NCI-H1436 treated with DMSO at 0.1 percent for 48 hours (cell line): ENCODE data around the gene SMIM13.
A peak's percentile ranks its signal among the peaks of the same experiment; 100 is the strongest.
"Not testable (repeated sequence)": the region's sequence is repeated elsewhere in the genome, so short reads cannot be mapped to it uniquely, and the experiment has no call there.

Experiments used
- DNase-seq: peaks from one replicate; lab custom pipeline; 2025; lab: John Stamatoyannopoulos, UW

The SMIM13 gene

GRCh38 chr6:11083956-11084355 lies 9.7 kb upstream of the SMIM13 start:
- DNase-seq, result no peak

- DNase-seq, result no peak
Observed at GRCh38 chr6:11085758-11086435, 7.7 kb upstream of the SMIM13 start.

- not testable (repeated sequence) for DNase-seq
Observed at GRCh38 chr6:11087141-11087812, 6.4 kb upstream of the SMIM13 start.

DNA sequence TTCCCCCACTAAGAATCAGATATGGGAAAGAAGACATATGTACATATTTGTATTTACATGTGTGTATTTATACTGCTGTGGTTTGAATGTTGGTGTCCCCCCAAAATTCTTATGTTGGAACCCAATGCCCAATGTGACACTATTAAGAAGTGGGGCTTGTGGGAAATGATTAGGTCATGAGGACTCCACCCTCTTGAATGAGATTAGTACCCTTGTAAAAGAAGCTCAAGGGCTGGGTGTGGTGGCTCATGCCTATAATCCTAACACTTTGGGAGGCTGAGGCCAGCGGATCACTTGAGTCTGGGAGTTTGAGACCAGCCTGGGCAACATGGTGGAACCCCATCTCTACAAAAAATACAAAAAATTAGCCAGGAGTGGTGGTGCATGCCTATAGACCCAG lies 3.9 kb upstream of the SMIM13 start:
- DNase-seq, result no peak

DNA sequence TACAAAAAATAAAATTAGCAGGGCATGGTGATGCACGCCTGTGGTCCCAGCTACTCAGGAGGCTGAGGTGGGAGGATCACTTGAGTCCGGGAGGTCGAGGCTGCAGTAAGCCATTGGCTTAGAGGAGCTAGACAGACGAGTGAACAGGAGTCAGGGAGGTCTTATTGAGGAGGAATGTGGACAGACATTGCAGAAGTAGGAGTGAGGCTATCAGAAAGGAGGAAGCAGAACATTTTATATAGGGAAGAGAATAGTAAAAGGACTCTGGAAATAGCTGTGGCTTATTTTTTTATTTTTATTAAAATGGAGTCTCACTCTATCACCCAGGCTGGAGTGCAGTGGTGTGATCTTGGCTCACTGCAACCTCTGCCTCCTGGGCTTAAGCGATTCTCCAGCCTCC lies 2.5 kb upstream of the SMIM13 start:
- not testable (repeated sequence) for DNase-seq

DNA sequence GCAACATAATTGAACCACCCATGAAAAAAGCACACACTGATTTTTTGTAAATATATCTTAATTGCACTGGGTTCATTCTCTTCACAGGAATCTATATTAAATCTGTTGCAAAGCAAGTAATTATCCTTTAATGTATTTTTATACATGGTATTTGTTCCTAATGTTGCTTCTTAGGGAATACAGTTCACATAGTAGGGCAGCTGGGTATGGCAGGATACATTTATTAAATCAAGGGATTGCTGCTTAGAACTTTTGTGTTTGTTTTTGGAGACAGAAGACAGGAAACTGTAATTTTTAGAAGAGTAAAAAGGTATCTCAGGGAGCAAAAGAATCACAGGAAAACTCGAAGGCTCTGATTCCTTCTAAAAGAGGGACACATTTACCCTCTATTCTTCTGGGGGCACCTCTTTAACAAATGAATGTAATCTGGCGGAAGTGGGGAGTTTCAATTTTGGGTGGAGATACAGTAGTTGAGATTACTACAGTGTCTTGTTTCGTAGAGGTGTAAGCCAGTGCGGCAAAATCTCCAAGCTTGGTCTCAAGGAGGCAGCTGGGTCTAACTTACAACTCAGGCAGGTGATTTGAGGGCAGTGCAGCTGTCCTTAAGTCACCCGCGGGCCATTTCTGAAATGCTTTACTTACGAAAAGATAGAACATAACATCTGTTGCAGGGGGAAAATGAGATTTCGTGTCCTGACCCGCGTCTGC lies 812 bp upstream of the SMIM13 start:
- DNase-seq, result no peak

DNA sequence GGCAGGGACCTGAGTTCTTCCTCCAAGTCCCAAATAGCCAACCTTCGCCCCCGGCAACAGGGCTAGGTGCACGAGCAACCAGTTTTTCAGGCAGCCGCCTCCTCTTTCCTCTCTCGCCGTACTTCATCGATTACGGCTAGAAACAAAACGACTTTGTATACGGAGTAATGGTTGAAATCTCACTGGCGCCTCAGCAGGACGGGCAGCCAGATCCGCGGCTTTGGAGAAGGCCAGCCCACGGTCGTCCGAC lies 333 bp upstream of the SMIM13 start:
- no peak for DNase-seq

GRCh38 chr6:11094411-11094851 lies 797 bp downstream of the SMIM13 start:
- DNase-seq, result no peak

GRCh38 chr6:11094941-11095340 lies 1.3 kb downstream of the SMIM13 start:
- no peak for DNase-seq

DNA sequence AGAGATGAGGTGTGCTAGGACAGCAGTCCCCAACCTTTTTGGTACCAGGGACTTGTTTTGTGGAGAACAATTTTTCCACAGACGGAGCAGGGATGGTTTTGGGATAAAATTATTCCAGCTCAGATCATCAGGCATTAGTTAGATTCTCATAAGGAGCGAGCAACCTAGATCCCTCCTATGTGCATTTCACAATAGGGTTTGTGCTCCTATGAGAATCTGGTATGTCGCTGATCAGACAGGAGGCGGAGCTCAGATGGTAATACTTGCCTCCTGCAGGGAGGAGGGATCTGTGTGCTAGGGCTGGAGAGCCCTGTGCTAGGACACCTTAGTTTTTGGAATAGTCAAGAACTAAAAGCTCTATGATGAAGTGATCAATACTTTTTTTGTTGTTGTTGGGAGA lies 2.5 kb downstream of the SMIM13 start:
- DNase-seq, result no peak

DNA sequence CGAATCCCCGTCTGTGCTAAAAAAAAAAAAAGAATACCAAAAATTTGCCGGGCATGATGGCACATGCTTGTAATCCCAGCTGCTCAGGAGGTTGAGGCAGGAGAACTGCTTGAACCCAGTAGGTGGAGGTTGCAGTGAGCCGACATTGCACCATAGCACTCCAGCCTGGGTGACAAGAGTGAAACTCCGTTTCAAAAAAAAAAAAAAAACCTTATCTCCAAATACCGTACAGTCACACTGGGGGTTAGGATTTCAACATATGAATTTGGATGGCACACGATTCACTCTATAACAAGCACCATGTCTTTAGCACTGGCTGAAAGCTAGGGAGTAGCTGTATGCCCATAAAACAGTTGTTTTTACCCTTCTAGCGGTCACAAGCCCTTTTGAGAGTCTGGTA lies 3.8 kb downstream of the SMIM13 start:
- DNase-seq, result no peak

GRCh38 chr6:11098004-11098403 lies 4.4 kb downstream of the SMIM13 start:
- no peak for DNase-seq

- no peak for DNase-seq
Observed at GRCh38 chr6:11101417-11101816, 7.8 kb downstream of the SMIM13 start.

GRCh38 chr6:11103065-11103464 lies 9.4 kb downstream of the SMIM13 start:
- DNase-seq, result no peak

DNA sequence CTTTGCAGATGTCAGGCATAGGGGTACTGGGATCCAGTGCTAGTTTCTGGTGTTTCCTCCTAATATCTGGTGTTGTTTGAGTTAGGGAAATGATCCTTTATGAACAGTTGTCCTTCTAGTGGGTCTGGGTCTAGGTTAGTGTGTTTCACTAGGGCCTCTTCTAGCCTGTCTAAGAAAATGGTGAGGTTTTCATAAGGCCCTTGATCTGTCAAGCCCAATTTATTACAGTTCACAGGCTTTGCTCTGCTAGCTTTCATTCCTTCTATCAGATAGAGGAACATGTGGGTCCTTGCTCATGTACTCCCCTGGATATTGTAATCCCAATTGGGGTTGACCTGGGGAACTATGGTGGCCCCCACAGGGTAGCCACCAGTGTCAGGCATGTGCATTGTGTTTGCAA lies 15.1 kb downstream of the SMIM13 start:
- no peak for DNase-seq

- no peak for DNase-seq
Observed at GRCh38 chr6:11110921-11111768, 17.5 kb downstream of the SMIM13 start, which contains the start of gene ERVFRD-1. TSS of gene ERVFRD-1 (minus strand) at chr6:11111725. CDS start at chr6:11105310, 6,415 bp downstream.

DNA sequence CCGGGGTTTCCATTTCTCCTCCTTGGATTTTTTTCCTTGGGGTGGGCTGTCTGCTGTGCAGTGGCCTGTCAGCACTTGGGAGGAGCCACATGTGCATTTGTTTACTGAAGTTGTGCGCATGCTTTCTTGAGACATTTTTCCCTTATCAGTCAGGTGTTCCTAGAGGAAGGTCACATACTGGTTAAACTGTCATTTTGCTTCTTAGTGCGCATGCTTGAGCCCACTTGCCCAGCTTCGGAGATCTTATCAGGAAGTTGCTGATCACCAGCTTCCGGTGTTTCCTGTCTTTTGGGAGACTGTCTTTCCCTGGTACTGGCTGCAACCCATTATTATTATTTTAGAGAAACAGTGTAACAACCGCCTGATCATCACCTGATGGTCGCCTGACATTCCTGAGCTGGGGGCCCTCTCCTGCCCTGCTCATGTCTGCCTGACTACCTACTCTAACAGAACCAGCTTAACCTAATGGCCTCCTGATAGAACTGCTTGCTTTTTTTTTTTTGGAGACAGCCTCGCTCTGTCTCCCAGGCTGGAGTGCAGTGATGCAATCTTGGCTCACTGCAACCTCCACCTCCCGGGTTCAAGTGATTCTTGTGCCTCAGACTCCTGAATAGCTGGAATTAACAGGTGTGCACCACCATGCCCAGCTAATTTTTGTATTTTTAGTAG lies 18.3 kb downstream of the SMIM13 start:
- DNase-seq, result no peak

DNA sequence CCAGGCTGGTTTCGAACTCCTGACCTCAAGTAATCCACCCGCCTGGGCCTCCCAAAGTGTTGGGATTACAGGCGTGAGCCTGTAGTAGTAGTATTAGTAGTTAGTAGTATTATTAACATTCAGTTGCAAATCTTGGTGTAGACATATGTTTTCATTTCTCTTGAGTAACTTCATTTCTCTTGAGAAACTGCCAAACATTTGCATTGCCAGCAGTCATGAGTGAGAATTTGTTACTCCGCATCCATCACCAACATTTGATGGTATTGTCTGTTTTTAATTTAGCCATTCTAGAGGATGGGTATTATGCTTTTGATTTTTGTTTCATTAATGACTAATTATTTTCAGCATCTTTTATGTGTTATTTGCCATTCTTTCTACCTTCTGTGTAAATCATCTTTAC lies 19.4 kb downstream of the SMIM13 start:
- no peak for DNase-seq

- not testable (repeated sequence) for DNase-seq
Observed at GRCh38 chr6:11115808-11116536, 22.3 kb downstream of the SMIM13 start.

GRCh38 chr6:11120271-11121005 lies 26.8 kb downstream of the SMIM13 start:
- peak; percentile 80 for DNase-seq
